HepG2 (cell line): ENCODE measurements around the gene GRIP2. TPM values are rescaled to one million over a fixed set of nuclear protein-coding genes. Genes with fewer than 3 reads are reported as not detected.

Source experiments
- ATAC-seq: fragments of 200-7000 bp; cut with Tn5 transposase; 3 replicates; pipeline ENCODE4 v1.9.1; 2020; ENCODE audit warnings: mild to moderate bottlenecking, moderate library complexity
- BruUV-seq: library from RNA; stranded (reverse); fragments of 400-500 nt; replicated peaks from 2 replicates; lab custom pipeline; 2021; lab: Mats Ljungman, UMichigan
- CTCF ChIA-PET: fragments of 300-600 bp; formaldehyde crosslinking; extraction: SDS; loops from one replicate; lab custom pipeline; 2021; ENCODE audit warnings: low total read pairs, inconsistent platforms, low intra/inter-chr PET ratio; lab: Yijun Ruan, JAX
- POLR2A ChIA-PET: fragments of 350-600 bp; sonication (Branson Sonifier 250); formaldehyde crosslinking; loops from one replicate; lab custom pipeline; 2020; ENCODE audit warnings: antibody characterized with exemption, inconsistent platforms; lab: Yijun Ruan, JAX
- DNase-seq: peaks from one replicate; pipeline ENCODE4 v3.0.0-alpha.2; 2015; ENCODE audit warnings: low spot score
- FAIRE-seq: peaks from 3 replicates; lab custom pipeline; 2011; peaks lifted over from hg19 to GRCh38; lab: Jason Lieb, UNC
- H2AFZ ChIP-seq: one replicate; pipeline ENCODE4 v1.6.1; 2011; ENCODE audit warnings: low read length, inconsistent platforms
- H3K27ac ChIP-seq: fragments of 300-600 bp; 3 replicates; pipeline ENCODE4 v1.8.0; 2011; ENCODE audit warnings: mixed run types, mild to moderate bottlenecking, mixed read lengths, low read length, inconsistent platforms; ENCODE audit not compliant: insufficient read depth; ENCODE audit errors: extremely low read length
- H3K27me3 ChIP-seq, 2 experiments: fragments of 200-600 bp in 1 of 2; 2 replicates in 1 of 2; 3 replicates in 1 of 2; pipeline versions ENCODE4 v1.6.0 to v1.8.0; 2011; ENCODE audit warnings: low read length in 2 of 2, mild to moderate bottlenecking in 2 of 2, moderate library complexity in 2 of 2, inconsistent platforms in 1 of 2; ENCODE audit not compliant: insufficient read depth in 2 of 2, control insufficient read depth in 1 of 2
- H3K36me3 ChIP-seq, 2 experiments: fragments of 200-600 bp in 1 of 2; replicated peaks in 1 of 2; 2 replicates in 1 of 2; 3 replicates in 1 of 2; pipeline versions ENCODE4 v1.5.1 to v1.8.0; 2011; ENCODE audit warnings: low read length in 2 of 2, inconsistent platforms in 1 of 2; ENCODE audit not compliant: insufficient read depth in 2 of 2, control insufficient read depth in 1 of 2
- H3K4me1 ChIP-seq: 2 replicates; pipeline ENCODE4 v1.5.1; 2012; ENCODE audit warnings: low read length, inconsistent platforms; ENCODE audit not compliant: insufficient read depth
- H3K4me2 ChIP-seq: 2 replicates; pipeline ENCODE4 v1.6.0; 2011; ENCODE audit warnings: low read depth, low read length, inconsistent platforms
- H3K4me3 ChIP-seq, 3 experiments: fragments of 200-600 bp in 1 of 3; sonication (generic), shearing (Covaris generic) in 1 of 3; replicated peaks in 1 of 3; 2 replicates each; pipeline ENCODE4 v1.5.1; 2011 to 2016; ENCODE audit warnings: low read length in 3 of 3, inconsistent platforms in 2 of 3, low read depth in 2 of 3, mild to moderate bottlenecking in 2 of 3, control low read depth in 1 of 3, mixed read lengths in 1 of 3; ENCODE audit not compliant: insufficient read depth in 1 of 3
- H3K79me2 ChIP-seq: one replicate; pipeline ENCODE4 v1.6.1; 2011; ENCODE audit warnings: low read length, inconsistent platforms; ENCODE audit not compliant: insufficient read depth
- H3K9ac ChIP-seq: 2 replicates; pipeline ENCODE4 v1.6.0; 2011; ENCODE audit warnings: mild to moderate bottlenecking, low read depth, low read length, inconsistent platforms; ENCODE audit not compliant: insufficient read depth
- H3K9me3 ChIP-seq: 2 replicates; pipeline ENCODE4 v1.5.1; 2012; ENCODE audit warnings: mild to moderate bottlenecking, low read length
- H4K20me1 ChIP-seq: 2 replicates; pipeline ENCODE4 v1.6.0; 2011; ENCODE audit warnings: inconsistent platforms, mild to moderate bottlenecking, low read length, moderate library complexity; ENCODE audit not compliant: insufficient read depth
- ZNF235 ChIP-seq: sonication (generic); formaldehyde crosslinking; IDR thresholded peaks from 2 replicates; pipeline ENCODE4 v1.8.1; 2023; ENCODE audit warnings: mild to moderate bottlenecking, missing genetic modification reagents, borderline replicate concordance
- WGBS: methylation state at CpG from one replicate; pipeline ENCODE4 v1.1.6; 2017; ENCODE audit warnings: low lambda C conversion rate; 5-methylcytosine and 5-hydroxymethylcytosine counted together
- in situ Hi-C: cut with HindIII; loops from 2 replicates; pipeline ENCODE4 v1.10.0; 2017; ENCODE audit warnings: low pct_unique_long_range_greater_than_20kb; ENCODE audit not compliant: extremely low pct_ligation_motif_present
- intact Hi-C: fragments of 100-400 bp; cut with micrococcal nuclease; formaldehyde crosslinking; loops from one replicate; pipeline ENCODE4 v1.10.0; 2022; ENCODE audit not compliant: unreplicated experiment
- polyA plus RNA-seq, 8 experiments: library from polyadenylated mRNA; depleted of rRNA in 3 of 8; stranded (reverse) in 7 of 8; unstranded in 1 of 8; fragments of >200 nt; fragmentation: Illumina TruSeq in 4 of 8; extraction: Trizol in 4 of 8; gene quantifications; 2 replicates each; pipeline versions ENCODE4 v1.2.1 to v1.2.3, GENCODE V29; 2011 to 2016; ENCODE audit warnings: low read depth in 4 of 8, missing spikeins in 1 of 8, mixed read lengths in 1 of 8; ENCODE audit not compliant: insufficient read depth in 1 of 8
- total RNA-seq, 5 experiments: library from RNA; depleted of rRNA; stranded (reverse); fragments of >200 nt; fragmentation: Illumina TruSeq; extraction: Trizol; gene quantifications; 2 replicates each; pipeline ENCODE4 v1.2.3, GENCODE V29; 2016; ENCODE audit warnings: low read depth in 1 of 5
- TF ChIP-seq, protein P1 (sequence below): sonication (generic); formaldehyde crosslinking; IDR thresholded peaks from 2 replicates; pipeline ENCODE4 v1.4.0; 2020; ENCODE audit warnings: mild to moderate bottlenecking, low read depth, missing genetic modification reagents
- TF ChIP-seq, protein P2 (sequence below): conservative IDR thresholded peaks from 2 replicates; pipeline ENCODE4 v1.6.1; 2018; ENCODE audit warnings: missing genetic modification reagents

The GRIP2 gene
- total and polyA plus RNA-seq, 2 of the 13 experiments (the other 11 are each of a cell fraction or from before 2014, with no cell fraction given) = 0.11 to 0.24 TPM

- no TSS peak for BruUV-seq
- Histone ChIP-seq H3K36me3 (no peaks in the 10 kb centered on the region), H3K4me1 (no peaks in the 10 kb centered on the region), H3K9ac (no peak overlapping the region), H2AFZ (no peak overlapping the region), H3K27ac (no peak overlapping the region), H4K20me1 (no peaks in the 10 kb centered on the region), H3K4me2 (no peak overlapping the region), H3K27me3 (peaks cover 8 to 28% of the 10 kb centered on the region in 2 experiments; a peak in 4 of 5 replicates), H3K79me2 (no peaks in the 10 kb centered on the region), H3K9me3 (no peaks in the 10 kb centered on the region), H3K4me3 (no peak overlapping the region)
- CTCF ChIA-PET = no interaction called here
- intact Hi-C loops (no loop called here), in situ Hi-C loops (no loop called here)
- WGBS = 42% methylated on average over 3 of the region's 3 CpGs
- POLR2A ChIA-PET = no interaction called here
- no peak for DNase-seq
- no peak for ATAC-seq
- FAIRE-seq = no peak
- TF ChIP-seq ZNF235 (CRISPR knock-in tag) = no peak
- TF ChIP-seq, protein P1, sequence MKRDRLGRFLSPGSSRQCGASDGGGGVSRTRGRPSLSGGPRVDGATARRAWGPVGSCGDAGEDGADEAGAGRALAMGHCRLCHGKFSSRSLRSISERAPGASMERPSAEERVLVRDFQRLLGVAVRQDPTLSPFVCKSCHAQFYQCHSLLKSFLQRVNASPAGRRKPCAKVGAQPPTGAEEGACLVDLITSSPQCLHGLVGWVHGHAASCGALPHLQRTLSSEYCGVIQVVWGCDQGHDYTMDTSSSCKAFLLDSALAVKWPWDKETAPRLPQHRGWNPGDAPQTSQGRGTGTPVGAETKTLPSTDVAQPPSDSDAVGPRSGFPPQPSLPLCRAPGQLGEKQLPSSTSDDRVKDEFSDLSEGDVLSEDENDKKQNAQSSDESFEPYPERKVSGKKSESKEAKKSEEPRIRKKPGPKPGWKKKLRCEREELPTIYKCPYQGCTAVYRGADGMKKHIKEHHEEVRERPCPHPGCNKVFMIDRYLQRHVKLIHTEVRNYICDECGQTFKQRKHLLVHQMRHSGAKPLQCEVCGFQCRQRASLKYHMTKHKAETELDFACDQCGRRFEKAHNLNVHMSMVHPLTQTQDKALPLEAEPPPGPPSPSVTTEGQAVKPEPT = no peak
- TF ChIP-seq, protein P2, sequence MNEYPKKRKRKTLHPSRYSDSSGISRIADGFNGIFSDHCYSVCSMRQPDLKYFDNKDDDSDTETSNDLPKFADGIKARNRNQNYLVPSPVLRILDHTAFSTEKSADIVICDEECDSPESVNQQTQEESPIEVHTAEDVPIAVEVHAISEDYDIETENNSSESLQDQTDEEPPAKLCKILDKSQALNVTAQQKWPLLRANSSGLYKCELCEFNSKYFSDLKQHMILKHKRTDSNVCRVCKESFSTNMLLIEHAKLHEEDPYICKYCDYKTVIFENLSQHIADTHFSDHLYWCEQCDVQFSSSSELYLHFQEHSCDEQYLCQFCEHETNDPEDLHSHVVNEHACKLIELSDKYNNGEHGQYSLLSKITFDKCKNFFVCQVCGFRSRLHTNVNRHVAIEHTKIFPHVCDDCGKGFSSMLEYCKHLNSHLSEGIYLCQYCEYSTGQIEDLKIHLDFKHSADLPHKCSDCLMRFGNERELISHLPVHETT = no peak
These were observed 1.6 kb downstream of the GRIP2 start for GRCh38 chr3:14538451-14539088.
